ENCODE measurements around the gene ZSWIM3. TPM values are rescaled to one million over a fixed set of nuclear protein-coding genes. Genes with fewer than 3 reads are reported as not detected.
"Not testable (repeated sequence)": the region's sequence is repeated elsewhere in the genome, so short reads cannot be mapped to it uniquely, and the experiment has no call there.

Gene ZSWIM3
- polyA plus RNA-seq, 3 donors: 5.1 to 5.5 (median 5.2) TPM

- no peak for DNase-seq (ENCODE audit: extremely low read depth in 1 of 11, low read depth in 9 of 11, low spot score in 4 of 11)
Observed at GRCh38 chr20:45827030-45827652, 30.3 kb upstream of the ZSWIM3 start, which contains the start of gene TNNC2. TSS of gene TNNC2 (minus strand) at chr20:45827312. CDS start at chr20:45827248, 64 bp downstream.

- no peak for DNase-seq (ENCODE audit: extremely low read depth in 1 of 11, low read depth in 9 of 11, low spot score in 4 of 11)
Observed at GRCh38 chr20:45827712-45828111, 29.7 kb upstream of the ZSWIM3 start.

- no peak for DNase-seq (ENCODE audit: extremely low read depth in 1 of 11, low read depth in 9 of 11, low spot score in 4 of 11)
Observed at GRCh38 chr20:45828589-45828988, 28.8 kb upstream of the ZSWIM3 start.

- not testable (repeated sequence) for DNase-seq (ENCODE audit: extremely low read depth in 1 of 11, low read depth in 9 of 11, low spot score in 4 of 11)
Observed at GRCh38 chr20:45829673-45830106, 27.7 kb upstream of the ZSWIM3 start.

GRCh38 chr20:45832619-45833018, 24.8 kb upstream of the ZSWIM3 start:
- DNase-seq (ENCODE audit: extremely low read depth in 1 of 11, low read depth in 9 of 11, low spot score in 4 of 11): no peak

- peak in 8 of 11 donors; percentile 50 to 80 (median 72) for DNase-seq (ENCODE audit: extremely low read depth in 1 of 11, low read depth in 9 of 11, low spot score in 4 of 11)
Observed at GRCh38 chr20:45833030-45833882, 24.2 kb upstream of the ZSWIM3 start, which contains the start of gene SNX21. TSS of gene SNX21 (plus strand) at chr20:45833799. CDS start at chr20:45833920, 121 bp downstream.

- DNase-seq (ENCODE audit: extremely low read depth in 1 of 11, low read depth in 9 of 11, low spot score in 4 of 11): peak in 4 of 11 donors; percentile 57 to 73 (median 70)
Observed at GRCh38 chr20:45833883-45834796, 23.3 kb upstream of the ZSWIM3 start.

- no peak for DNase-seq (ENCODE audit: extremely low read depth in 1 of 11, low read depth in 9 of 11, low spot score in 4 of 11)
Observed at GRCh38 chr20:45834797-45835161, 22.6 kb upstream of the ZSWIM3 start.

GRCh38 chr20:45835329-45835765, 22.1 kb upstream of the ZSWIM3 start:
- DNase-seq (ENCODE audit: extremely low read depth in 1 of 11, low read depth in 9 of 11, low spot score in 4 of 11): no peak

GRCh38 chr20:45835825-45836224, 21.6 kb upstream of the ZSWIM3 start:
- DNase-seq (ENCODE audit: extremely low read depth in 1 of 11, low read depth in 9 of 11, low spot score in 4 of 11): no peak

- DNase-seq (ENCODE audit: extremely low read depth in 1 of 11, low read depth in 9 of 11, low spot score in 4 of 11): no peak
Observed at GRCh38 chr20:45836841-45837240, 20.6 kb upstream of the ZSWIM3 start.

GRCh38 chr20:45840700-45841198, 16.7 kb upstream of the ZSWIM3 start:
- no peak for DNase-seq (ENCODE audit: extremely low read depth in 1 of 11, low read depth in 9 of 11, low spot score in 4 of 11)

- no peak for DNase-seq (ENCODE audit: extremely low read depth in 1 of 11, low read depth in 9 of 11, low spot score in 4 of 11)
Observed at GRCh38 chr20:45841407-45842129, 15.8 kb upstream of the ZSWIM3 start.

GRCh38 chr20:45842169-45842812, 15.1 kb upstream of the ZSWIM3 start:
- DNase-seq (ENCODE audit: extremely low read depth in 1 of 11, low read depth in 9 of 11, low spot score in 4 of 11): no peak

- DNase-seq (ENCODE audit: extremely low read depth in 1 of 11, low read depth in 9 of 11, low spot score in 4 of 11): no peak
Observed at GRCh38 chr20:45843506-45843905, 13.9 kb upstream of the ZSWIM3 start.

- DNase-seq (ENCODE audit: extremely low read depth in 1 of 11, low read depth in 9 of 11, low spot score in 4 of 11): no peak
Observed at GRCh38 chr20:45845452-45845851, 12.0 kb upstream of the ZSWIM3 start.

- DNase-seq (ENCODE audit: extremely low read depth in 1 of 11, low read depth in 9 of 11, low spot score in 4 of 11): no peak
Observed at GRCh38 chr20:45848421-45848820, 9.0 kb upstream of the ZSWIM3 start.

All from renal cortex interstitium (tissue), 11 donors.